Smooth muscle cell of bladder (primary cell): Measurements from ENCODE around the gene SLC44A2. TPM values are rescaled to one million over a fixed set of nuclear protein-coding genes. Genes with fewer than 3 reads are reported as not detected.

Experiments used
- total RNA-seq: library from RNA; depleted of rRNA; stranded (reverse); fragments of >200 nt; gene quantifications from 2 replicates; pipeline ENCODE4 v1.2.3, GENCODE V29; 2014

The SLC44A2 gene
- 28.4 and 35.5 TPM in 2 replicates for total RNA-seq

GRCh38 chr19:10625003-10625761 lies at the start of gene SLC44A2:
Gene SLC44A2 (plus strand): TSS chr19:10625553. CDS start chr19:10625634, 81 bp downstream.

GRCh38 chr19:10587022-10587838 lies 38.1 kb upstream of the SLC44A2 start, which contains the start of gene AP1M2:
Gene AP1M2 (minus strand): TSS chr19:10587312. CDS start chr19:10587231, 81 bp downstream.

DNA sequence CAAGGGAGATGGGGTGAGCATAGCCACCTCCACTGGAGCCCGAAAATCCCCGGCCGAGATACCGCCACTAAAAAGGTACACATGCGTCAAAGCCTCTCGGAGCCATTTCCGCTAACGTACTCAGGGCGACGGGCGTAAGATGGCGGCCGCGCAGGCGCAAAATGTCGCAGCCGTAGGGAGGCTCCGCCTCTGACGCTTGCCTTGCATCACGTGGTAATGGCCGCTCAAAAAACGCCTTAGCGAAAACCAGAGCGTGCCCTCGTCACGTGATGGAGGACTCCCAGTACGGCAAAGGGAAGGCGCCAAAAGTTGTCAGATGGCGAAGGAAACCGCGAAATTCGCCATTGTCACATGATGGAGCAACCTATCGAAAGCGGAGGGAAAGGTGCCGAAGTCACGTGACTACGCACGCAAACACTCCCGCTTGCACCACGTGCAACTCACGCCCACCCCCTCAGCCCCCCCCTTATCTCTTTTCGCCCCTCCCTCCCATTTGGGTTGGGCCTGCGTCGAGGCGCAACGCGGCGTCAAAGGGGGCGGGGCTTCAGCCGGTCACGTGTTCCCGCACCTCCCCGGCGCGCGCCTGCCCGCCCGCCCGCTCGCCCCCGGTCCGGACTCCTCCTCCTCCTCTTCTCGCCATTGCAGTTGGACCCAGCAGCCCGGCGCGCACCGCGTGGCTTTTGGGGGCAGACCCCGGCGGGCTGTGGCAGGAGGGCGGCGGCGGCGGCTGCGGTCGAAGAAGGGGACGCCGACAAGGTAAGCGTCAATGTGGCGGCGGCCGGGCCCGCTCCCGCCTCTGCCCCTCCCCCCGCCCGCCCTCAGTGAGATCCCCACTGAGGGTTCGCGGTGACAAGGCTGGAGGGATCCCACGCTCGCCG lies 28.6 kb downstream of the SLC44A2 start, which contains the start of gene ILF3:
ILF3 (plus strand) TSS at position 615 of the 878 bp plus-strand sequence. CDS start 16,260 bp downstream, outside the sequence.

Other genes with a start within 250 kb of the SLC44A2 start
- 44.8 and 63.2 TPM in 2 replicates for gene TYK2, start 245.0 kb upstream of the SLC44A2 start, total RNA-seq
- 188 and 194 TPM in 2 replicates for gene CDC37, start 222.0 kb upstream of the SLC44A2 start, total RNA-seq
- 2.7 and 3.8 TPM in 2 replicates for gene PDE4A, start 205.0 kb upstream of the SLC44A2 start, total RNA-seq
- 81.9 and 97.7 TPM in 2 replicates for gene KEAP1, start 122.2 kb upstream of the SLC44A2 start, total RNA-seq
- 0.14 and 0.74 TPM in 2 replicates for gene S1PR5, start 108.1 kb upstream of the SLC44A2 start, total RNA-seq
- gene ATG4D, start 81.6 kb upstream of the SLC44A2 start, total RNA-seq: 10.8 and 13.2 TPM in 2 replicates
- 7.0 and 9.1 TPM in 2 replicates for gene KRI1, start 59.5 kb upstream of the SLC44A2 start, total RNA-seq
- gene CDKN2D, start 56.6 kb upstream of the SLC44A2 start, total RNA-seq: 2.7 and 3.1 TPM in 2 replicates
- gene AP1M2, start 38.2 kb upstream of the SLC44A2 start, total RNA-seq: not detected in 2 replicates
- gene ILF3, start 28.8 kb downstream of the SLC44A2 start, total RNA-seq: 60.4 and 69.0 TPM in 2 replicates
- 26.0 and 31.1 TPM in 2 replicates for gene QTRT1, start 75.9 kb downstream of the SLC44A2 start, total RNA-seq
- gene DNM2, start 92.5 kb downstream of the SLC44A2 start, total RNA-seq: 64.3 and 64.7 TPM in 2 replicates
- gene TMED1, start 210.7 kb downstream of the SLC44A2 start, total RNA-seq: 52.9 and 53.9 TPM in 2 replicates
- gene C19orf38, start 222.9 kb downstream of the SLC44A2 start, total RNA-seq: 0.09 and 0.28 TPM in 2 replicates
- 15.5 and 17.0 TPM in 2 replicates for gene CARM1, start 246.0 kb downstream of the SLC44A2 start, total RNA-seq